ENCODE results near the gene SCAF1.

Gene SCAF1

GRCh38 chr19:49594993-49595818 lies 46.8 kb upstream of the SCAF1 start:
- no peak overlapping the region for H3K4me3 ChIP-seq (ENCODE audit: control insufficient read depth, low read depth, low read length)
- TF ChIP-seq CTCF (conservative IDR thresholded peaks at IDR 0.05; ENCODE audit: control insufficient read depth, insufficient read depth, low read depth, low read length) = no peak
- no peak for DNase-seq (ENCODE audit: low read depth)

- no peak for TF ChIP-seq CTCF (conservative IDR thresholded peaks at IDR 0.05; ENCODE audit: control insufficient read depth, insufficient read depth, low read depth, low read length)
- DNase-seq (ENCODE audit: low read depth) = no peak
These were observed 46.1 kb upstream of the SCAF1 start for GRCh38 chr19:49595819-49596404.

GRCh38 chr19:49596407-49596806 lies 45.6 kb upstream of the SCAF1 start:
- TF ChIP-seq CTCF (conservative IDR thresholded peaks at IDR 0.05; ENCODE audit: control insufficient read depth, insufficient read depth, low read depth, low read length) = no peak
- H3K4me3 ChIP-seq (ENCODE audit: control insufficient read depth, low read depth, low read length) = no peak overlapping the region
- no peak for DNase-seq (ENCODE audit: low read depth)

More at GRCh38 chr19:49595819-49596404, 46.1 kb upstream of the SCAF1 start:
- H3K4me3 ChIP-seq (ENCODE audit: control insufficient read depth, low read depth, low read length) = no peak overlapping the region

GRCh38 chr19:49596954-49597702 lies 44.9 kb upstream of the SCAF1 start:
- DNase-seq (ENCODE audit: low read depth) = no peak
- no peak for TF ChIP-seq CTCF (conservative IDR thresholded peaks at IDR 0.05; ENCODE audit: control insufficient read depth, insufficient read depth, low read depth, low read length)
- H3K4me3 ChIP-seq (ENCODE audit: control insufficient read depth, low read depth, low read length) = no peak overlapping the region

- DNase-seq (ENCODE audit: low read depth) = no peak
- H3K4me3 ChIP-seq (ENCODE audit: control insufficient read depth, low read depth, low read length) = no peak overlapping the region
- TF ChIP-seq CTCF (conservative IDR thresholded peaks at IDR 0.05; ENCODE audit: control insufficient read depth, insufficient read depth, low read depth, low read length) = no peak
These were observed 44.4 kb upstream of the SCAF1 start for GRCh38 chr19:49597703-49597974.

- no peak for TF ChIP-seq CTCF (conservative IDR thresholded peaks at IDR 0.05; ENCODE audit: control insufficient read depth, insufficient read depth, low read depth, low read length)
- no peak for DNase-seq (ENCODE audit: low read depth)
- no peak overlapping the region for H3K4me3 ChIP-seq (ENCODE audit: control insufficient read depth, low read depth, low read length)
These were observed 42.4 kb upstream of the SCAF1 start for GRCh38 chr19:49599378-49600295.

All from fibroblast of mammary gland (primary cell).